Measurements from ENCODE around the gene SOX1. TPM values are rescaled to one million over a fixed set of nuclear protein-coding genes. Genes with fewer than 3 reads are reported as not detected.

The SOX1 gene
- total and polyA plus RNA-seq, 7 donors: under 0.01 to 0.36 (median 0.01) TPM; not detected in 4

GRCh38 chr13:112117955-112118302 lies 51.0 kb downstream of the SOX1 start:
- intact Hi-C loops (cut with DNase I): no loop called here
- Histone ChIP-seq H3K27me3 (peaks cover 0 to 51% (median 3%) of the 10 kb centered on the region in 3 donors), H3K9me3 (no peaks in the 10 kb centered on the region), H3K27ac (no peak overlapping the region), H3K4me3 (no peak overlapping the region), H3K36me3 (no peaks in the 10 kb centered on the region), H3K4me1 (no peaks in the 10 kb centered on the region)
- peak; percentile 40 for DNase-seq
- WGBS, 2 donors: 74 to 92% methylated on average over 18 of the region's 18 CpGs
- TF ChIP-seq POLR2A (IDR thresholded peaks at IDR 0.05) (no peak), CTCF (IDR thresholded peaks at IDR 0.05) (no peak), EP300 (IDR thresholded peaks at IDR 0.05) (no peak), POLR2AphosphoS5 (IDR thresholded peaks at IDR 0.05) (no peak)

GRCh38 chr13:112118451-112119064 lies 51.6 kb downstream of the SOX1 start:
- intact Hi-C loops (cut with DNase I): no loop called here
- TF ChIP-seq EP300 (IDR thresholded peaks at IDR 0.05): no peak
- TF ChIP-seq POLR2A (IDR thresholded peaks at IDR 0.05): no peak
- peak; percentile 46 for DNase-seq
- Histone ChIP-seq H3K27me3 (peaks cover 0 to 47% (median 3%) of the 10 kb centered on the region in 3 donors), H3K36me3 (no peaks in the 10 kb centered on the region), H3K4me1 (no peaks in the 10 kb centered on the region), H3K9me3 (no peaks in the 10 kb centered on the region), H3K4me3 (no peak overlapping the region), H3K27ac (no peak overlapping the region)
- 83 to 87% methylated on average over 23 of the region's 23 CpGs for WGBS, 2 donors

- no peaks in the 10 kb centered on the region for H3K9me3 ChIP-seq
- WGBS, 2 donors: 92 to 95% methylated on average over 14 of the region's 14 CpGs
- H3K27me3 ChIP-seq: peaks cover 0 to 43% (median 3%) of the 10 kb centered on the region in 3 donors
- DNase-seq: peak; percentile 42
- H3K36me3 ChIP-seq: no peaks in the 10 kb centered on the region
- H3K4me1 ChIP-seq: no peaks in the 10 kb centered on the region
- no peak overlapping the region for H3K4me3 ChIP-seq
- no peak for TF ChIP-seq POLR2A (IDR thresholded peaks at IDR 0.05)
- no peak for TF ChIP-seq CTCF (IDR thresholded peaks at IDR 0.05)
- no peak for TF ChIP-seq EP300 (IDR thresholded peaks at IDR 0.05)
- no peak for TF ChIP-seq POLR2AphosphoS5 (IDR thresholded peaks at IDR 0.05)
- intact Hi-C loops (cut with DNase I): no loop called here
- H3K27ac ChIP-seq: no peak overlapping the region
Observed at GRCh38 chr13:112119192-112120030, 52.5 kb downstream of the SOX1 start.

- TF ChIP-seq EP300 (IDR thresholded peaks at IDR 0.05) (no peak), CTCF (IDR thresholded peaks at IDR 0.05) (no peak), POLR2A (IDR thresholded peaks at IDR 0.05) (no peak), POLR2AphosphoS5 (IDR thresholded peaks at IDR 0.05) (no peak)
- no peaks in the 10 kb centered on the region for H3K9me3 ChIP-seq
- H3K27me3 ChIP-seq: peaks cover 0 to 39% (median 3%) of the 10 kb centered on the region in 3 donors
- no peak overlapping the region for H3K4me3 ChIP-seq
- no peaks in the 10 kb centered on the region for H3K36me3 ChIP-seq
- no peaks in the 10 kb centered on the region for H3K4me1 ChIP-seq
- no peak overlapping the region for H3K27ac ChIP-seq
- intact Hi-C loops (cut with DNase I): no loop called here
- DNase-seq: no peak
- 56 to 73% methylated on average over 5 of the region's 5 CpGs for WGBS, 2 donors
Observed at GRCh38 chr13:112120031-112120373, 53.1 kb downstream of the SOX1 start.

Small RNA genes within 50 kb of the gene (small RNA-seq; reads per million reads assigned to genes)
- 0 to 0.30 (median 0) reads per million in 3 donors for gene RF00287
